ENCODE results near the gene ADRA2B.

The ADRA2B gene

DNA sequence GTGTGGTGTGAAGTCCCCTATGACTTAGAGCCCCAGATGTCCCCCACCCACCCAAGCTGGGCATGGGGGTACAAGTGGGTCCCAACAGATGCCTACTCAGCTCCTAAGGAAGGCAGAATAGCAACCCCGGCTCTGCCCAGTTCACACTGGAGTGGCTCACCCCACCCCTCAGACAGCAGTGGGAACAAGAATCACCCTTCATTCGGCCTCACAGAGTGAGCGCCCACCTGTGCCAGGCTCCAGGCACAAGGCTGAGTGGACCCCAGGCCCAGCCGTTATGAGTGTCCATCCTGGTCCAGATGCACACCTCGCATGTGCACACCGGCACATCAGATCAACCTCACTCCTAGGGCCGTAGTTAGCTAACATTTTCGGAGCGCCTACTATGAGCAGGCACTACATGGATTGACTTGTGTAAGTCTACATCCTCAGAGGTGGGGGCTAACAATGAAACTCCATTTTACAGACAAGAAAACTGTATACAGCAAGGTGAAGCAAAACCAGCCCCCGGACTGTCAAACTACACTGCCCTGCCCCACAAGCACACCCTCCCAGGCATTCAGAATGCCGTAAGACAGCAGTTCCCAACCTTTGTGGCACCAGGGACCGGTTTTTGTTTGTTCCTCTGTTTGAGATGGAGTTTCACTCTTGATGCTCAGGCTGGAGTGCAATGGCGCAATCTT lies 24.7 kb upstream of the ADRA2B start:
- H3K4me3 ChIP-seq, result no peak overlapping the region
- H3K27ac ChIP-seq, result no peak overlapping the region

DNA sequence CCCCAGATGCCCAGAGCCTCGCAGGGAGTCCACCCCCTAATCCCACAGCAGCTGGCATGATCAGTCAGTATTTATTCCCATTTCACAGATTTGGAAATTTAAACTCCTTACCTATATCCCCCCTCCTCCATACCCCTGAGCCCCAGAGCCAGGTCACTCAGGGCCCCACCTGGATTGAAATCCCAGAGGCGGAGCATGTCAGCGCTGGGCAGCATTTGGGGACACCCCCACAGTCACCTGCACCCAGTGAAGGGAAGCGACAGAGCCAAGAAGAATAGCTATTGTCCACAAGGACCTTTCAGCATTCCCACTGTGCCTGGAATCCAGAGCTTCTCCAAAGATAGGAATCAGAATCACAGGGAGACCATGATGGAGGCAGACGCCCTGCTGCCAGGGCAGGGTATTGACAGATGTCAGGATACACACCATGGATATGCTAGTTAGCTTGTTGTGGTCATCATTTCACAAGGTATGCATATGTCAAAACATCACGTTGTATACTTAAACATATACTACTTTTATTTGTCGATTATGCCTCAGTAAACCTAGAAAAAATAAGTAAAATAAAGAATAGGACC lies 22.9 kb upstream of the ADRA2B start:
- Histone ChIP-seq H3K4me3 (no peak overlapping the region), H3K27ac (peak overlapping the region in 3 of 21 experiments; percentile 2 to 17 (median 15))

DNA sequence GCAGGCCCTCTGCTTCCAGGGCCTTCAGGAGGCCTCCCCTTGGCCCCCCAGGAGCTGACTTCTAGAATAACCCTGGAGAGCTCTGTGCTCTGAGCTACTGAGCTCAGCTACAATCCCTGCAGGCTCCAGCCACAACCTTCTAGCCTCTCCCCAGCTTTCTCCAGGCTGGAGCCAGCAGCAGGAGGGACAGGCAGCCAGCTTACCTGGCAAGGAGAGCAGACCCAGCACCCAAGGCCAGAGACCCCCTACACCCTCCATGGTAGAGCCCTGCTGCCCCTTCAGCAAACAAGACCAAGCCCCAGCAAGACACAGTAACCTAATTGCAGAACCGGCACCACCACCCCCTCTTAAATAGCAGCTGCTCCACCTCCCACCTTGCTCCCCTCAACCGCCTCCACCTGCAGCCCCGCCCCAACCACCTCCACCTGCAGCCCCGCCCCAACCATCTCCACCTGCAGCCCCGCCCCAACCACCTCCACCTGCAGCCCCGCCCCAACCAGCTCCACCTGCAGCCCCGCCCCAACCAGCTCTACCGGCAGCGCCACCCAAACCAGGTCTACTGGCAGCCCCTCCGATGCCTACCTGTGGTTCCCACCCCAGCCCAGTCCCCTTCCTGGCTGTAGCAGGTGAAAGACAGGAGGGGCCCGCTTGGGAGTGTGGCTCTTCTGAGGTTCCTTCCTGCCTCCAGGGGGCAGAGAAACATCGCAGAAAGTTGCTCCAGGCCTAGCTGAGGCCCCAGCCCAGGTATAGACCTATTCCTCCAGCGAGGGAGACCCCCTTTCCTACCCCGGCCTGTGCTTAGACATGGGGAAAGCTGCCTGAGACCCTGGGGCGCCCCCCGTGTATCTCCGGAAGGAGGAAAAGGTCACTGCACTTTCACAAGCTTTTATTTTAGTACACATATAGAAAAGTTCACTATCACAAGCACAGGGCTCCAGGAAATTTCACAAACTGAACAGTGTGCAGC lies 22.1 kb upstream of the ADRA2B start, which contains the start of gene ASTL:
Gene ASTL (minus strand): TSS at position 324 of the 967 bp plus-strand sequence. CDS start 66 bp downstream, at position 258.
- Histone ChIP-seq H3K4me3 (no peak within 1 kb of the TSS), H3K27ac (peak within 1 kb of the TSS in 7 of 21 experiments; percentile 2 to 56 (median 17))

DNA sequence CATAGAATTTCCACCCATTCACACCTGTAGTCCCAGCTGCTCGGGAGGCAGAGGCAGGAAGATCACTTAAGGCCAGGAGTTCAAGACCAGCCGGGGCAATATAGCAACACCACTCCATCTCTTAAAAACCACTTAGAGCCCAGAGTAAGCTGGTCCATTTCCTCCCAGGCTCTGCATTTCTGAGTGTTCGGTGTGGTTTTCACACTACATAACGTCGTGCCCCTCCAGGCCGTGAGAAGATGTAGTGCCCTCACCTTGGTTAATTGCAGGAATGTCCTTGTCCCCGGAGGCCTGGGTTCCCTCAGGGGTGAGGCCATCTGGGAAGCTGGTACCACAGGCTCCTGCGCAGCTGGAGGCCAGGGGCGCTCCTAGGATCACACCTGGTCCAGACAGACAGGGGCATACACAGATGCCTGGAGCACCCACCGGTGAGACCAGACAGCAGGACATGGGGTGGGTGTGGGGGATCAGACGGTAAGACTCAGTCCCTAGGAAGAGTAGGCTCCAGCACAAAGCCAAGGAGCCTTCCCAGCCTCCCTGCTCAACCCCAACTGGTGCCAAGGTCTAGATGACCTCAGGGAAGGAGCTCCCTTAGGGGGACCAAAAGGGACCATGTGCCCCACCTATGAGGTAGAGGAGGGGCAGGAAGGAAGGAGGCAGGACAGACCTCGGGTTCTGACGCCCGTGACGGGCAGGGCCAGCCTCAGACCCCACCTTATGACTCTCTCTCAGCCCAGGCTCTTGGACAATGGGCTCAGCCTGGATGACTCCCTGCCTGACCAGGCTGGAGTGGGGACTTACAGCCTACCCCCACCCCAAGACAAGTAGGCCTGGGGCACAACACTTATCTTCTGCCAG lies 21.2 kb upstream of the ADRA2B start:
- Histone ChIP-seq H3K27ac (peak overlapping the region in 4 of 21 experiments; percentile 11 to 56 (median 54)), H3K4me3 (no peak overlapping the region)

DNA sequence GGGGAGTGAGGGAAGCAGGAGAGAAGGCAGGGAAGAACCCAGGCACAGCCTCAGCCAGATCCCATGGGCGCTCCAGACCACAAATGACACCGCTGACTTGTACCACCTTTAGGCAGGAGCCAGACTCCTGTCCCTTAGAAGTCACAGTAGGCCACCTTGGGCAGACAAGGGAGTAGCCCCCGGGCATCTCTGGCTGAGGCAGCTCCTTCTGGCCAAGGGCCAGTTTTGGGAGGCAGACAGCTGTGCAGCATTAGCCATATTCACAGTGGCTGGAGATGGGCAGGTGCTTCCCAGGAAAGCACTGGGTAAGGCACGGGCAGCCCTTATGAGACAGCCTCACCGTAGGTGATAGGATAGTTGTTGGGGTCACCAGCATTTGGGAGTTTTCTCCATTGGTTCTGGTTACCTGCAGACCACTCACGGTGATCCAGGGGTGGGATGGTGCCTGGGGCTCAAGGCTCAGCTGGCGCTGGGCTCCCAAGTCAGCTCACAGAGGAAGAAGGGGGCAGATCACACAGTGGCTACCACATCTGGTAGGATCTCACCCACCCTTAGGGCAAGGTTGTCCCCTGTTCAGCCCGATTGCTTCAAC lies 19.9 kb upstream of the ADRA2B start:
- Histone ChIP-seq H3K27ac (no peak overlapping the region), H3K4me3 (no peak overlapping the region)

DNA sequence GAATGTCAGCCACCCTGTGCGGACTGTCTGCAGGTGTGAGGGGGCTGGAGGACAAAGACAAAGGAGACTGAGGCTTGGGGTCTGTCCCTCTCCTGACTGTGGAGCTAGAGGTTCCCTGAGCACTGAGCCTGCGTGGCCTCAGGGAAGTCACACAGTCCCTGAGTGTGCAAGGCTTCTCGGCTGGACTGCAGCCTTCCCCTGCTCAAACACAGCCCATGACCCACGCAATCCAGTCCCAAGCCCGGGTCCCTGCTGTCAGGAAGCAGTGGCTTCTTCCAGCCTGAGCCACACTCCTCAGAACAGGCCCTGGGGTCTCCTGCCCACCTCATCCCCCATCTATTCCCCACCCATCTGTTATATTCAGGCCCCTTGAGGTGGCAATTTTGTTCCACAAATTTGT lies 19.2 kb upstream of the ADRA2B start:
- H3K27ac ChIP-seq, result no peak overlapping the region
- H3K4me3 ChIP-seq, result no peak overlapping the region

DNA sequence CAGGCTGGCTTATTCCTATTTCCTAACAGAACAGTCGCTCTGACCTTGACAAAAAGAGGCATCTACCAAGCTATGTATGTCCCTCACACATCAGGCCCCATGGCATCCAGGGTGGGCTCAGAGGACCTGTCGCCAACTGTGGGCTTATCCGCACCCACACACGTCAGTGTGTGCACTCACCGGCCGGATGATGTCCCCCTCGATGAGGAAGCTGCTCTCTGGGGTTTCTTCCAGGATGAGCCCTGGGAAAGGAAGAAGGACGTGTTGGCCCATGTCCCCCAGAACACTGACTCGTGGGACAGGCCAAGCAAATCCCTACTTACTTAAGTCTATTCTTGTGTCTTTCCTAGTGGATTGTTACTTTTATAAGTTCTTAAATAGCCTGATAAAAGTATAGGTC lies 18.8 kb upstream of the ADRA2B start:
- Histone ChIP-seq H3K27ac (no peak overlapping the region), H3K4me3 (no peak overlapping the region)

DNA sequence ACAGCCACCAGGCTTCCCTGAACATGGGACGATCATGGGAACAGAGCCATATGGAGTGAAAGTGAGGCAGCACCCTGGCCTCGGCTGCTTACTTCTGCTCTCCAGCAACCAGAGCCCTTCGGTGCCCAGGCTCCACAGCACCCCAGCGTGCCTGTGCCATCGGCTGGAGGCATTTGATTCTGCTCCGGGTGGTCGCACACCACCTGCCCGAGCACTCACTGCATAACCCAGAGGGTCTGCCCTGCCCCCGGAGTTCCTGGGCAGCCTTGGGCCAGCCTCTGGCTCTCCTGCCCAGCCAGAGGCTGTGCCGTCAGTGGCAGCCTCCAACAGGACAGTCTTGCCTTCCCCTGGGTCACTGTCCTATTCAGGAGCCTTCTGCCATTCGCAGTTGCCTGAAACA lies 18.1 kb upstream of the ADRA2B start:
- Histone ChIP-seq H3K4me3 (no peak overlapping the region), H3K27ac (no peak overlapping the region)

DNA sequence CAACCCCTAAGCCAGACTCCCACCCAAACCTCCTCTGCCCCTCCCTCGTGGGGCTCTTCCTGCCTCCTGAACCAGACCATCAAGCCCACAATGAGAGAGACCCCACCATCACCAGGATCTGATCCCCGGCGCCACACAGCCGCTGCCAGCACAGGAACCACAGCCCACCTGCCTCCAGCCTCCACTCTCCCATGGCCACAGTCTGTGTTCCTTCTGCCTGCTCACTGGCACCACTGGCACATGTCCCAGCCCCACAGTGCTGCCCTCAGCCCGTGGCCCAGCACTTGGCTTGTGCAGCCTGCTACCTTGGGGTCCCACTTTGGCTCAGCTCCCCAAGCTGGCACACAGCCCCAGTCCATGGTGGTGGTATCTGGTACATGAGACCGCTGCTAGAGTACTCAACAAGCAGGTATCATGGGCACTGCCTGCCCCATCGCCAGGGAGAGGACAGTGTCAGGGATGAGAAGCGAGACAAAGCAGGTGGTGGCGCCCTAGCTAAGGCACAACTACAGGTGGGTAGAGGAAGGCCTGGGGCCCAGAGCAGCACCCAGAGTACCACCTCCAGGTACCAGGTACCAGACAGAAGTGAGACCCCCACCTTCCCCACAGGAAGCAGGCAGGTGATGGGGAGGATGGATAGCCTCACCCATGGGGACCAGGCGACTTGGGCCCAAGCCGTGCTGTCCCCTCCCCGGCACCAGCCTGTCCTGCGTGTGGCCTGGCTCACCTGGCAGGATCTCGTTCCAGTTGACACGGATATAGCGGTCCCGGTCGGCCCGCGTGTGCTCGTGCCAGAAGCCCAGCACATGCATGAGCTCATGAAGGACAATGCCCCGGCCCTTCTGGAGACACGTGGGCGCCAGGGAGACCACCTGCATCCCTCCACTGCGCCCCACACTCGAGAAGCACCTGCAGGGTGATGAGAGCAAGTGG lies 15.7 kb upstream of the ADRA2B start:
- no peak overlapping the region for H3K27ac ChIP-seq
- no peak overlapping the region for H3K4me3 ChIP-seq

DNA sequence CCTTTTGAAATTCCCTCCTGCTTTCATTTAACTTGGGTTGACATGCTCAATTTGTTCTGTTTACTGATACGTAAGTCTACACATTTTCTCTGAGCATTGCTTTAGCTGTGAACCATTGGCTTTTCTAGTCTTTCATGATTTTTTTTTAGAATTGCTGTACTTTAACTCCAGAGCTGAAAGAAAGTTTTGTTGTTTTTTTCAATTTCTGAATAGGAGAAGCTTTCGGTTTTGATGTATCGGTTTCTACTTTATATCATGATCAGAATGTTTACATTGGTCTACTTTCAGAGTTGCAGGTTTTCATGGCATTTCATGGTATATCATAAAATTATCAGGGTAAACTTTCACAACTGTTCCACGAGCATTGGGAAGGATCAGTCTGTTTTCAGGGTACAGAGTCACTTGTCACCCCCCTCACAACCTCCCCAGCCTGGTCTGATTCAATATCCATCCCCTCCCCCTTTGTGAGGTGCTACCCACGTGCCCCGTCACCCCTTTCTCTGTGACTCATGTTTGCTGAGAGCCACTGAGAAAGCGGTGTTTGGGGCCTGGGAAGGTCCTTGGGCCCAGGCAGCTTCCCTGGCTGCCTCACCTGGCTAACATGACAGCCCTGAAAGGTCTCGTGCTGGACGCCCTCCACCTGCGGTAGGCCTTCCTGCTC lies 14.9 kb upstream of the ADRA2B start:
- no peak overlapping the region for H3K4me3 ChIP-seq
- no peak overlapping the region for H3K27ac ChIP-seq

DNA sequence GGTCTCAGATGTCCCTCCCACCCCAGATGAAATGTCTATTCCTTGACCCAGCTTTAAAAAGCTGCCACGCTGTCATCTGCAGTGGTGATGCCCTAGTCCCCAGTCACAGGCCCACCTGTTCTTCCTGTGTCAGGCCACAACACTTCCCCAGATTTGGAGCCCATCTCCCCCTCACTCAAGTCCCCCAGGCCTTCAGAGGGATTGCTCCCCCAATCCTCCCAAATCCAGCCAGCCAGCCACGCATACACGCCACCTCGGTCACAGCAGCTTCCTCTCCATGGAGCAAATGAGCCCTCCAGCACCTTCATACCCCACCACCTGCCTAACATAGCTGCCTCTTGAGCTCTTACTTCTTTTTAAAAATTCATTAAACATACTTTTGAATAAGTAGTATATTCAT lies 14.1 kb upstream of the ADRA2B start:
- no peak overlapping the region for H3K27ac ChIP-seq
- H3K4me3 ChIP-seq, result no peak overlapping the region

DNA sequence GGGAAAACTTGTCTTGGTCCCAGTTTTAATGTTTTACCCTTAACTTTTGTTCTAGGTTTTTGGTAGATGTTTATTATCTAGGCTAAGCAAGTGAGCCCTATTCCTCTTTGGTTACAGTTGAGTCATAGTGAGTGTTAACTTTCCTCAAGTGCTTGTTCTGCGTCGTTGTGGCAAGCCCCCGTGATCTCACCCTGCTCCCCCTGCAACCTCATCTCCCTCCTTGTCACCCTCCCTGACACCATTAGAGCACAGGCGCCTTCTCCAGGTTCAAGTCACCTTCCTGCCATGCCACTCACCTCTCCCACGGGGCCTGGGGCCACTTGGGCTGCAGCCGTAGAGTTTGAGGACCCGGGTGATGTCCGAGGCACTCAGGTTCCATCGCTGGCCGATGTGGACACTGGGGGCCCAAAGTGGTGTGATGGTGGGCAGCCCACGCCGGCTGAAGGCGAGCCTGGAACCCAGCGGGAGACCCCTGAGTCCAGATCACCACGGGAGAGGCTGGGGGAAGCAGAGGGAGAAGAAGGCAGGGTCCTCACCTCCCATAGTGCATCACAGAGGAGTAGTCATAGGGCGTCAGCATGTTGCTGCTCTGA lies 13.3 kb upstream of the ADRA2B start:
- H3K4me3 ChIP-seq, result no peak overlapping the region
- no peak overlapping the region for H3K27ac ChIP-seq

DNA sequence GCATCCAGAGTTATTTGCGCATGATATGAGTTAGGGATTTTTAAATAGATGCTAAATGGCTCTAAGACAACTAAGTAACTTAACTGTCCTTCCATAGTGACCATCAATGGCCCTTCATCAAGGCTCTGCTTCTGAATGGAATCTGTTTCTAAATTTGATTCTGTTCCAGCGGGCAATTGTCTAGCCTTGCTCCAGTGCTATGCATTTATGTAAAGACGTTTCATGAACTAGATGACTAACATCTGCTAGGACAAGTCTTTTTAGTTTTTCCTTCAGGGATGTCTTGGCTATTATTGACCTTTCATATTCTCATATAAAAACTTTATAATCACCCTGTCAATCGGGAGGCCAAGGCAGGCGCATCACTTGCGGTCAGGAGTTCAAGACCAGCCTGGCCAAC lies 12.1 kb upstream of the ADRA2B start:
- Histone ChIP-seq H3K27ac (no peak overlapping the region), H3K4me3 (no peak overlapping the region)

DNA sequence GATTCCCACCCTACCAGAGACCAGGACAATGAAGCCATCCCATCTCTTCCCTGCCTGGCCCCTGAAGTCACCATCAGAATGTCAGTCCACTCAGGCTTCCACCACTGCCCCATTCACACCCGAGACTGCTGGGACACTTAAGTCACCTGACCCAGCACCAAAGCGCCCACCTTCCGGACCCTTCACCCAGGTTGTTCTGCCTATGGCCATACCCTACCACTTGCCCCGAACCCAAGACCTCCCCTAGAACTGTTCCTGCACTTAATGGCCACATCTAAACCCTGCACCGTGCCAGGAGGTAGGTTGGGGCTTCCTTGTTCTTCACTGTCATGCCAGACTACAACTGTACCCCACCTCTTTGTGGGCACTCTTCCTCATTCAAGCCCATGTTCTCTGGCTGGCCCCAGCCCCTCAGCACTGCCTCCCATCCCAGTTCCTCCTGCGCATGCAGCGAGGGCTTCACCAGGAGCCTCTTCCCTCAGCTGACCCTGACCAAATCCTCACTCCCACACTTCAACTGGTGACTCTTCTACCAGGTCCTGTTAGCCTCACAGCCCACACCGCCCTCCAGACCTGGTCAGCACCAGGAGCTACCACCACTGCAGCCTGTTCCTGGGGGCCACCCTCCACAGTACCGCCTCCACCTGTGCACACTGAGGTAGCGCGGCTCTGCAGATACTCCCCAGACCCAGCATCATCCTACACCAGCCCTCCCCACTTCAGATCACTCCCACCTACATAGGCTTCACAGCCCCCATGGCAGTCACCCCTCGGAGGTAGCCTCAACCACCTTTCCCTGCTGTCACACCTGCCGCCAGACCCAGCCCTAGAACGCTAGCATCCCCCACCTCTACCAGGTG lies 8.3 kb upstream of the ADRA2B start:
- H3K4me3 ChIP-seq, result no peak overlapping the region
- no peak overlapping the region for H3K27ac ChIP-seq

DNA sequence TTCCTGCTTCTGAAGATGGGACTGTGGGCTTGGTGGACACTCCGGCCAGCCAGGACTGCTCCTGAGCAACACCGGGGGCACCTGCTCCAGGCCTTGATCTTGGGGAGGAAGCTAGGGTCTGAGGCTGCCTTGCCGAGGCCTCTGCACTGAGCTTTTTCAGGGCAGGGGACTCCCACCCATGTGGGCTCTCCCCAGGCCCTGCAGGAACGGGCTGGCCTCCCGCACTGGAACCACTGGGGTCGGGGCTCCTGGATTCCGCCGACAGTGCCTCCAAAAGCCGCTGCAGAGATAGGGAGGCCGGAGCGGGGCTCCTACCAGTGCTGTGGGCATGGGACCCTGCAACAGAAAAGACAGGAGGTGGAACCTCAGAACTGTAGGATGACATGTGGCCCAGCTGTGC lies 7.6 kb upstream of the ADRA2B start:
- no peak overlapping the region for H3K27ac ChIP-seq
- no peak overlapping the region for H3K4me3 ChIP-seq

DNA sequence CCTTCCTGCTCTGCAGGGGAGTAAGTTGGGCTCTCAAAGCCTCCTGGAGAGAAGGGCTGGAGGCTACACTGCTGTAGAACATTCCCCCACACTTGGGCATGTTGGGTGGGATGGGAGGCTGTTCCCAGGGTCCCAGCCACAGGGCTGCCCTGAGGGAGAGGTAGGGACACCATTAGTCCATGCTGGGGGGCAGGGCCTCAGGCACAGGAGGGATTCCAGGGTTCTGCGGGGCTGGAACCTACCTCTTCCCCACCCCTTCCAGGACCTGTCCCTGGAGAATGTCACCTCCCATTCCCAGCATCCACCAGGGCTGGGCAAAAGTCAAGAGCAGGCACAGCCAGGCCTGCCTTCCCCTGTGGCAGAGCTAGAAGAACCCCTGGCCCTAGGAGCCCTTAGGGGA lies 6.9 kb upstream of the ADRA2B start:
- Histone ChIP-seq H3K27ac (no peak overlapping the region), H3K4me3 (no peak overlapping the region)

Measured in skin epidermis (tissue), 12 donors.